NCI-H446 (cell line): ENCODE results near the gene APOL2.
"Not testable (repeated sequence)": the region's sequence is repeated elsewhere in the genome, so short reads cannot be mapped to it uniquely, and the experiment has no call there.

ENCODE experiments used
- DNase-seq, 2 experiments: peaks; one replicate each; lab custom pipeline; 2025; lab: John Stamatoyannopoulos, UW

APOL2 gene

DNA sequence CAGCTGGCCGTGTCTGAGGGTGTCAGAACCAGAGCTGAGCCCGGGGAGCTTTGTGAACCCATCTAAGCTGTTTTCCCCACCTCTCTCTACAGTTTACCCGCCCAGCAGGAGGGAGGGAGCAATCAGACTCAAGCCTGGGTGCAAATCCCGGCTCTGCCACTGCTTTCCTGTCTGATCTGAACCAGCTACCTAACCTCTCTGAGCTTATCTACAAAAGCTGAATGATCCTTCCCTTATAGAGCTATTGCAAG, 252 bp downstream of the APOL2 start:
- DNase-seq: no peak

DNA sequence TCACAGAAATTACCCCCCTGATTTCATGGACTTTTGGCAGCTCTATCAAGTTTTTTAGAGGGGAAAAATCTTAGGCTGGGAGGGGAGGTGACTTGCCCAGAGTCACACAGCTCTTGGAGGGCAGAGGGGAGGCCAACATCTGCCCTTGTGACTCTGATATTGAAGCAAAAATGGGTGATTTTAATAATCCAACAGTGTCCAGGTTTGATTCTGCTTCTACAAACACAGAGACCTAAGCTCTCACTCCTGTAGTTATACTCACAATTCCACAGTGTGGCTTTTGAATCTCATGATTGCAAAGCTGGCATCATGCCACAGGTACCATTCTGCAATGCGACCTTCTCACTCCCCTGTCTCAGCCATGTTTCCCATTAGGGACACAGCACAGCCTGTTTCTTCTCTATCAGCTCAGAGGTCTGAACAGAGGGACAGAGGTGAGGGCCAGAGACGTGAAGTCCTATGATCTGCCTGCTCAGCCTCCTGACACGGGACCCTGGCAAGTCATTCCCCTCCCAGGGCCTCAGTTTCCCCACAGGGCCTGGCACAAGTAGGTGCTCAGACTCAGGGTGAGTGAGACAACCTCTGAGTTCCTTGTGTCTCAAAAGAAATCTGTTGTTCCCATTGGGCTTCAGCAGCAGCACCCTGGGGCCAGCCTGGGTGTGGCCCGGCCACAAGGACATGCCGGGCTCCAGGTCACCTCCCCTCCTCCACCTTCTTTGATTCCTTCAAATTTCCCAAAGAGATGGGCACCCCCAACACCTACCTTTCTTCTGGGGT, 766 bp downstream of the APOL2 start:
- no peak for DNase-seq

- DNase-seq: no peak
Measured at GRCh38 chr22:36237462-36238372, 1.6 kb downstream of the APOL2 start.

DNA sequence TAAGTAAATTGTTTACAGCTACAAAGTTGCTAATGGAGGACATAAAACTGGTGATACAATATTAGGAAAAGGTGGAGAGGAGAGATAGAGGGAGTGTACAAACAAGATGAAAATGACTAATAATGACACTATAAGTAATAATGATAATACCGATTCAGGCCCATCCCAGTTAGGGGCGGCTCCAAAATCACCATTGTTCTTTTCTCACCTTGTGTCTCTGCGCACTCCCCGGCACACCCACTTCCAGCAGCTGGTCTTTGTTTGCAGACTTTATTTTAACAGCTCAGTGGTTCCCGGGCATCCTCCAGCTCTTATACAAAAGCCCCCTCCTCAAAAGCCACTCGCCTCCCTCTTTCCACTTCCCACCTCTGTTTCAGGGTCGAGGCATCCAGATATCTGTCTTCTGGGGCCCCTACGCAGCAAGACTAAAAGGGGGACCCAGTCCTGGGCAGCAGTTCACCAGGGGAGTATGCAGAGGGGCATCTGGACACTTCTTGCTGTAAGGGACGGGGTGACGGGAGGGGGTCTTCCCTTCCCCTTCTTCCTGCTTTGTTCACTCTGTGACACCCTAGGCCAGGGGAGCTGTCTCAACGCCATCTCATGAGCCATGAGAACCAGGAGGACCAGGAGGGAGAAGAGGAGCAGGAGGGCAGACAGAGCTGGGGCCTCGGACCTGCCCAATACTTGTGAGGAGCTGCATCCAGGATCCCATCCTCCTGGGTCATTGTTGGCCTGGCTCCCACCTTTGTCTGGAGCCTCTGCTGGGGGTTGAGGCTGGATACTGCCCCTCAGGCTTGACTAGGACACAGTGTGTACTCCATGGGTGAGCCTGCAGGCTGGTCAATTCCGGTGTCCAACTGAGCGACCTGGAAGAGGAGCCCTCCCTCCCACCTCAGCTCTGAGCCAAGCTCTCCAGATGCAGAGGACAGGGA, 2.7 kb downstream of the APOL2 start:
- DNase-seq: no peak

DNA sequence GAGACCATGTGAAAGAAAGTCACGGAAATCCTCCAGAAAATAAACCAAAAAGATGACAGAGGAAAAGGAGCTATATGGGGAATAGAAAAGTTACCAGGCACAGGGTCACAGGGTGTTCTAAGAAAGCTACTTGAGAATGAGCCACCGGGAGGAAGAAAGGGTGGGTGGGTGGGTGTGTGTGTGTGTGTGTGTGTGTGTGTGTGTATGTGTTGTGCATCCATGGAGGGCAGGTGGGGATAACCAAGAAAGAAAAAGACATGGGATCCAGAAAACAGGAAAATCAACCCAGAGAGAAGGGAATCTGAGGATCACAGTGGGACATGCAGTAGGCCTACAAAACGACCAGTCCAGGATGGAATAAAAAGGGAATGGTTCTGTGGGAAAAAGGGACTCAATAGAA, 3.7 kb downstream of the APOL2 start:
- no peak for DNase-seq

- peak in 1 of 2 experiments; percentile 54 for DNase-seq
Measured at GRCh38 chr22:36234919-36235318, 4.4 kb downstream of the APOL2 start.

GRCh38 chr22:36234213-36234612, 5.1 kb downstream of the APOL2 start:
- no peak for DNase-seq

- DNase-seq: no peak
Measured at GRCh38 chr22:36233796-36234195, 5.5 kb downstream of the APOL2 start.

- DNase-seq: no peak
Measured at GRCh38 chr22:36232715-36233401, 6.5 kb downstream of the APOL2 start.

DNA sequence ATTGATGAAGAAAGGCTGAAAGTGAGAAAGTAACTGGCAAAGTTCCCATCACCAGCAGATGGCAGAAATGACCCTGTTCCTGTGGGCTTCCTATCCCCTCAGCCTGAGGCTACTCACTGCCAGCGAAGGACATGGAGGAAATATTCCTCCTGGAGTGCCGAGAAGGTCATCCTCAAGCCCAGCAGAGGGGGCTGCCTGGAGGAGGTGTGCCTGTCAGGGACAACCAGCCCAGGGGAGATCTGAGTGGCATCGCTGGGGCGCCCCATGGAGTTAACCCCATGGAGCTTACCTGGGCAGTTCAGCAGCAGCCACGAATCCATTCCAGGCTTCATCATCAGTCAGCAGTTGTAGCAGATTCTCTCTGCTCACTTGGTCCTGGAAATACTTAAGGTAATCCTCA, 8.3 kb downstream of the APOL2 start:
- DNase-seq: not testable (repeated sequence)

DNA sequence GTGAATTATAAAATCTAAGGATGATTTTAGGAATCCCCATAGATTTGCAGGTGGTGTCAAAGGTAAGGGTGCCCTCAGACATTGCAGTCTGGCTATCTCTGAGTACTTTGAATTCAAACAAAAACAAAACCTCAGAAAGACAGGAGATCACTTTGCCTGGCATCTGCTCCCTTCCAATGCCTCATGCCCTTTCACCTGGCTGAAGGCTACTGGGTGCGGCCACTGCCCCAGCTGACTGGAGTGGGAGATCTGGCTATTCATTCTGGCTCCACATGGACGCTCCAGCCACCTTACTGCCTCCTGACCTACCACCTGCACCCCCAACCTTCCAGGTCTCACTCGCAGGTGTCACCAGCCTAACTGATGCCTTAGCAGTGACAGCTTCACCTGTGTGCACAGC, 9.7 kb downstream of the APOL2 start:
- DNase-seq: not testable (repeated sequence)

- no peak for DNase-seq
Measured at GRCh38 chr22:36228944-36229343, 10.4 kb downstream of the APOL2 start.

GRCh38 chr22:36228369-36228768, 11.0 kb downstream of the APOL2 start:
- not testable (repeated sequence) for DNase-seq

DNA sequence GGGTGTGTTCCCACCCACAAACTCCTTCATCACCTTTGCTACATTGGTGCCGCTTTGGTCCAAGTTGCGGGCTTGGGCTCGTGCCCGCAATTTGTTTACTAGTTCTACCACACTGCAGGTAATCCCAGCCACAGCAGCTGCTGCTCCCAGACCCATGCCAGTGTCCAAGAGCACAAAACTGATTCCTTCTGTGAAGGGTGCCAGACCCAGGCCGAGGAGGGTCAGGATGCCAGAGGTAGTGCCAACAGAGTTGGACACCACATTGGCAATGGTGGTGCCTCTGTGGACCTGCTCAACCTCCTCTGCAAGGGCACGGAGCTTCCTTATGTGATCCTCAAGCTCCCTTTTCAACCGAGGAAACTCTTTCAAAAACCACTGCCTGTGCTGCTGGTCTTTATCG, 11.5 kb downstream of the APOL2 start:
- no peak for DNase-seq

GRCh38 chr22:36227396-36227795, 11.9 kb downstream of the APOL2 start:
- DNase-seq: no peak

DNA sequence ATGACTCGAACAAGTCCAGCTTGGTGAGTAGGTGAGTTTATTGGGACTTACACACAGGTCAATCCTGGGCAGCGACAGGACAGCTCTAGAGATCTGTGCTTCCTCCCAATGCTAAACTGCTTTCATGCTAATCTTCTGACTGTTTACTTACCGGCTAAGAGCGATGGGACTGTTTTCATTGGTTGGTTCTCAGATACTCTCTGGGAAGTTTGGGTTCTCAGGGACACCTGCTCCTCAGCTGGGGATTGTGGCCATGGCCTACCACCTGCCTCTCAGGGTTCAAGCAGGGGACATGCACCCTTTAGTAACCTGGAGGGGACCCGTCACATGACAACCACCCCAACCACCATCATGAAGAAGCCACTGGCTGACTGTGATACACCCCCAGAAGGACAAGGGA, 13.1 kb downstream of the APOL2 start:
- no peak for DNase-seq

DNA sequence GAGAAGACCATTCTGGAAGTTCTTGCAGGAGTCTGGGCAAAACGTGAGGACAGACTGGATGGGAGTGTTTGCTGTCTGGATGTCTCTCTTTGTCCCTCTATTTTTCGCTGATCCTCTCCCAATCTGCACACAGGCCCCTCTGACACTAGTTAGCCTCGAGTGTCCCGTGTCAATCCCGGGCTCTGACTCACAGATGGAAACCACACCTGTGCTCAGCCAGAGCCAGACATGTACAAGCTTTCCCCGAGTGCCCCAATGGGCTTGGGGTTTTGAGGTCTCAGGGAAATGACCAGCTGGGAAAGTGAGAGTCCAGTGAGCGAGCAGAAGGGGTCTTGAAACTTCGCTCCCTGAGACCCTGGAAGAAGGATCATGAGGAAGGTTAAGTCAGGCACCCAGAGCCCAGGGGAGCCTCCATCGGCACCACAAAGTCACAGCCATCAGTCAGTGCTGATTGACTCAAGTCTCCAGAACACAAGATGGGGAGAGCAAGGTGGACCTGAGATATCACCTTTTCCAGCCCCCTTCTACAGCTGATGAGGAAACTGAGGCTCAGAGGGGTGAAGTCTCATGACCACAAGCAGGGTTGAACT, 13.9 kb downstream of the APOL2 start:
- DNase-seq: no peak

GRCh38 chr22:36224245-36224644, 15.1 kb downstream of the APOL2 start:
- no peak for DNase-seq

GRCh38 chr22:36223504-36223903, 15.8 kb downstream of the APOL2 start:
- DNase-seq: no peak

DNA sequence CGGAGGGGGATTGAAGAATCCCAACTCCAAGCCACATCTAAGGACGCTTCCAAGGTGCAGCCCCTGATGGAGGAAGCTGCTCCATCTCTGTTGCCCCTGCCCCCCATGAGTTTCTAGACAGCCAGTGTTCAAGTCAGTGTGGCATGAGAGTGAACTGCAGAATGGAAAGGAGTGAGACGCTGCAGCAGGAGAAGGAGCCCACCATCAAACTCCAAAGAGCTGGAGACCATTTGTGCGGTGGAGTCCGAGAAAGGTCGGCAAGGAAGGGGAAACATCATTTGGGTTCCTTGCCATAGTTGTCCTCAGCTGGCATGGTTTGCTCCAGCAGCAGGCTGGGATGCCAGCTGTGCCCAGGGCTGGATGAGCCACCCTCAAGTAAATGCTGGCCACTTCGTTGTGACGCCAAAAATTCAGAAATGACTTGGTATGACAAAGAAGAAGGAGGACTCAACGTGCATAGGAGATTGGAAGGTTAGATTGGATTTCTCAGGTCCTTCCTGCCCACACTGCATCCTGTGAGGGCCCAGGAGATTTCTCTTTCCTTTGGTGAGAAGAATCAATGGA, 16.4 kb downstream of the APOL2 start:
- no peak for DNase-seq
